Measurements from ENCODE around the gene CD274.
A peak's percentile ranks its signal among the peaks of the same experiment; 100 is the strongest.

Gene CD274

DNA sequence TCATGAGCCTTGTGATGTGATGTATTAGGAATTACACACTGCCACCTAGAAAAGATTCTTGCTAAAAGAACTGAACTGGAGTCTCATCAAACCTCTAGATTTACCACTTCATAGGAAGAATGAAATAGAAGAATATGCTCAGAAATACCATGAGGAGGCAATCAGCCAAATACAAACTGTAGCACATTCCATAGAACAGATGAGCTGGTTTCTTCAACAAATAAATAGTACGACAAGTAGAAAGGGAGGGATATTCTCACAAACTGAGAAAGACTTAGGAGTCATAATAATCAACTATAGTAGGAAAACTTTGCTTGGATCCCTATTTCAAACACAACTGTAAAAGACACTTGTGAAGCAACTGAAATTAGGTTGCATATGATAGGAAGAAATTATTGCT lies 28.1 kb upstream of the CD274 start:
- no peak for DNase-seq (ENCODE audit: low read depth in 1 of 2, low spot score in 1 of 2)
- Histone ChIP-seq H3K4me3 (replicated peaks; ENCODE audit: insufficient read depth, low read length) (no peak overlapping the region), H3K27me3 (ENCODE audit: insufficient read depth, poor library complexity, severe bottlenecking) (no peaks in the 10 kb centered on the region), H3K27ac (replicated peaks) (no peak overlapping the region)
- TF ChIP-seq GABPA (IDR thresholded peaks at IDR 0.05; ENCODE audit: low read depth) (no peak), SPI1 (IDR thresholded peaks at IDR 0.05; ENCODE audit: borderline replicate concordance, low read depth) (no peak), POLR2AphosphoS5 (IDR thresholded peaks at IDR 0.05; ENCODE audit: low read depth) (no peak)
- TF ChIP-seq, protein P1, sequence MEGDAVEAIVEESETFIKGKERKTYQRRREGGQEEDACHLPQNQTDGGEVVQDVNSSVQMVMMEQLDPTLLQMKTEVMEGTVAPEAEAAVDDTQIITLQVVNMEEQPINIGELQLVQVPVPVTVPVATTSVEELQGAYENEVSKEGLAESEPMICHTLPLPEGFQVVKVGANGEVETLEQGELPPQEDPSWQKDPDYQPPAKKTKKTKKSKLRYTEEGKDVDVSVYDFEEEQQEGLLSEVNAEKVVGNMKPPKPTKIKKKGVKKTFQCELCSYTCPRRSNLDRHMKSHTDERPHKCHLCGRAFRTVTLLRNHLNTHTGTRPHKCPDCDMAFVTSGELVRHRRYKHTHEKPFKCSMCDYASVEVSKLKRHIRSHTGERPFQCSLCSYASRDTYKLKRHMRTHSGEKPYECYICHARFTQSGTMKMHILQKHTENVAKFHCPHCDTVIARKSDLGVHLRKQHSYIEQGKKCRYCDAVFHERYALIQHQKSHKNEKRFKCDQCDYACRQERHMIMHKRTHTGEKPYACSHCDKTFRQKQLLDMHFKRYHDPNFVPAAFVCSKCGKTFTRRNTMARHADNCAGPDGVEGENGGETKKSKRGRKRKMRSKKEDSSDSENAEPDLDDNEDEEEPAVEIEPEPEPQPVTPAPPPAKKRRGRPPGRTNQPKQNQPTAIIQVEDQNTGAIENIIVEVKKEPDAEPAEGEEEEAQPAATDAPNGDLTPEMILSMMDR (IDR thresholded peaks at IDR 0.05; ENCODE audit: insufficient read depth, low read length) = no peak
- TF ChIP-seq, protein P2, sequence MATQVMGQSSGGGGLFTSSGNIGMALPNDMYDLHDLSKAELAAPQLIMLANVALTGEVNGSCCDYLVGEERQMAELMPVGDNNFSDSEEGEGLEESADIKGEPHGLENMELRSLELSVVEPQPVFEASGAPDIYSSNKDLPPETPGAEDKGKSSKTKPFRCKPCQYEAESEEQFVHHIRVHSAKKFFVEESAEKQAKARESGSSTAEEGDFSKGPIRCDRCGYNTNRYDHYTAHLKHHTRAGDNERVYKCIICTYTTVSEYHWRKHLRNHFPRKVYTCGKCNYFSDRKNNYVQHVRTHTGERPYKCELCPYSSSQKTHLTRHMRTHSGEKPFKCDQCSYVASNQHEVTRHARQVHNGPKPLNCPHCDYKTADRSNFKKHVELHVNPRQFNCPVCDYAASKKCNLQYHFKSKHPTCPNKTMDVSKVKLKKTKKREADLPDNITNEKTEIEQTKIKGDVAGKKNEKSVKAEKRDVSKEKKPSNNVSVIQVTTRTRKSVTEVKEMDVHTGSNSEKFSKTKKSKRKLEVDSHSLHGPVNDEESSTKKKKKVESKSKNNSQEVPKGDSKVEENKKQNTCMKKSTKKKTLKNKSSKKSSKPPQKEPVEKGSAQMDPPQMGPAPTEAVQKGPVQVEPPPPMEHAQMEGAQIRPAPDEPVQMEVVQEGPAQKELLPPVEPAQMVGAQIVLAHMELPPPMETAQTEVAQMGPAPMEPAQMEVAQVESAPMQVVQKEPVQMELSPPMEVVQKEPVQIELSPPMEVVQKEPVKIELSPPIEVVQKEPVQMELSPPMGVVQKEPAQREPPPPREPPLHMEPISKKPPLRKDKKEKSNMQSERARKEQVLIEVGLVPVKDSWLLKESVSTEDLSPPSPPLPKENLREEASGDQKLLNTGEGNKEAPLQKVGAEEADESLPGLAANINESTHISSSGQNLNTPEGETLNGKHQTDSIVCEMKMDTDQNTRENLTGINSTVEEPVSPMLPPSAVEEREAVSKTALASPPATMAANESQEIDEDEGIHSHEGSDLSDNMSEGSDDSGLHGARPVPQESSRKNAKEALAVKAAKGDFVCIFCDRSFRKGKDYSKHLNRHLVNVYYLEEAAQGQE (IDR thresholded peaks at IDR 0.05; ENCODE audit: insufficient replicate concordance, low read depth) = no peak

DNA sequence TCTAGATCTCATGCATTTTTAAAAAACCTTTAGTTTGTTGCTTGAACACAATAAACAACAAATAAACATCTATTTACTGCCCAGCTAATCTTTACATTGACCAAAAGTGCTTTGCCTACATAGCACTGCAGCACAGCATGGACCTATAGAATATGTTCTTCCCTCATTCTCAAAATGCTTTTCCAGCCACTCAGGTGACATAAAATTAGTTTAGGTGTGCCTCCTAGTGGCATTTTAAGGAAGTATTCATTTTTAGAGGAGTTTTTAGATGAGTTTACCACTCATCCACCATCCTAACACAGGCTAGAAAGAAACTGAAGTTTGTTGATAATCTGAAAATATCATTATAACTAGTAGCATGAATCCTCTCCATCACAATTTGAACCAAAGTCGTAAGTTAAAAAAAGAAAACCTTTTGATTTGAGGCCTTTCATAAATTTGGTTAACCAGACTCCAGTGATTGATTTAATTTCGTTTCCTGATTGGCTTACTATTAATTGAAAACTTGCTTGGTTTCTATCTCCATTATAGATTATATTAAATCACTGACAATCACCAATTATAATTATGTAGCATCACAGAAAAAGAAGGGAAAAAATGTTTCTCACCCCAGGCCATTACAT lies 25.2 kb upstream of the CD274 start:
- H3K4me3 ChIP-seq (replicated peaks; ENCODE audit: insufficient read depth, low read length) = no peak overlapping the region
- DNase-seq (ENCODE audit: low read depth in 1 of 2, low spot score in 1 of 2) = peak in 1 of 2 experiments; percentile 9

DNA sequence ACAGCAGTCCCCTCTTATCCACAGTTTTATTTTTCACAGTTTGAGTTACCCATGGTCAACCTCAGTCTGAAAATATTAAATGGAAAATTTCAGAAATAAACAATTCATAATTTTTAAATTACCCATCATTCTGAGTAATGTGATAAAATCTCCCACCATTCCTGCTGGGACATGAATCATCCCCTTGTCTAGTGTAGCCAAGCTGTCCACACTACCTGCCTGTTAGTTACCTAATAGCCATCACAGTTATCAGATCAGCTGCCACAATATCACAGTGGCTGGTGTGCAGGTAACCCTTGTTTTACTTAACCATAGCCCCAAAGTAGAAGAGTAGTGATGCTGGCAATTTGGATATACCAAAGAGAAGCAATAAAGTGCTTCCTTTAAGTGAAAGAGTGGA lies 23.3 kb upstream of the CD274 start:
- DNase-seq (ENCODE audit: low read depth in 1 of 2, low spot score in 1 of 2) = no peak
- Histone ChIP-seq H3K27ac (replicated peaks) (no peak overlapping the region), H3K27me3 (ENCODE audit: insufficient read depth, poor library complexity, severe bottlenecking) (no peaks in the 10 kb centered on the region), H3K4me3 (replicated peaks; ENCODE audit: insufficient read depth, low read length) (no peak overlapping the region)
- TF ChIP-seq, protein P1 (IDR thresholded peaks at IDR 0.05; ENCODE audit: insufficient read depth, low read length) = no peak
- TF ChIP-seq SPI1 (IDR thresholded peaks at IDR 0.05; ENCODE audit: borderline replicate concordance, low read depth) (no peak), GABPA (IDR thresholded peaks at IDR 0.05; ENCODE audit: low read depth) (no peak), POLR2AphosphoS5 (IDR thresholded peaks at IDR 0.05; ENCODE audit: low read depth) (no peak)
- TF ChIP-seq, protein P2 (IDR thresholded peaks at IDR 0.05; ENCODE audit: insufficient replicate concordance, low read depth) = no peak

More for the DNA sequence above, 25.2 kb upstream of the CD274 start:
- Histone ChIP-seq H3K27ac (replicated peaks) (no peak overlapping the region), H3K27me3 (ENCODE audit: insufficient read depth, poor library complexity, severe bottlenecking) (no peaks in the 10 kb centered on the region)
- TF ChIP-seq, protein P1 (IDR thresholded peaks at IDR 0.05; ENCODE audit: insufficient read depth, low read length) = no peak
- TF ChIP-seq SPI1 (IDR thresholded peaks at IDR 0.05; ENCODE audit: borderline replicate concordance, low read depth) = no peak
- TF ChIP-seq, protein P2 (IDR thresholded peaks at IDR 0.05; ENCODE audit: insufficient replicate concordance, low read depth) = no peak
- no peak for TF ChIP-seq POLR2AphosphoS5 (IDR thresholded peaks at IDR 0.05; ENCODE audit: low read depth)
- no peak for TF ChIP-seq GABPA (IDR thresholded peaks at IDR 0.05; ENCODE audit: low read depth)

Data from HL-60 (cell line).